Parathyroid adenoma (tissue), 2 donors: ENCODE measurements around the gene PRDM15.

ENCODE experiments used
- H2AFZ ChIP-seq: fragments of 300-600 bp; sonication (generic); one replicate; pipeline ENCODE4 v1.7.0; 2017; ENCODE audit warnings: antibody characterized with exemption, mild to moderate bottlenecking
- H3K27ac ChIP-seq: fragments of 300-600 bp; sonication (generic); one replicate; pipeline ENCODE4 v1.7.0; 2017
- H3K27me3 ChIP-seq: fragments of 300-600 bp; sonication (generic); one replicate; pipeline ENCODE4 v1.7.0; 2017; ENCODE audit warnings: low read length; ENCODE audit not compliant: control insufficient read depth, insufficient read depth
- H3K36me3 ChIP-seq: fragments of 300-600 bp; sonication (generic); one replicate; pipeline ENCODE4 v1.7.0; 2017; ENCODE audit warnings: low read length; ENCODE audit not compliant: control insufficient read depth, insufficient read depth
- H3K4me1 ChIP-seq: fragments of 300-600 bp; sonication (generic); one replicate; pipeline ENCODE4 v1.7.0; 2017; ENCODE audit warnings: control low read depth
- H3K4me2 ChIP-seq: fragments of 300-600 bp; sonication (generic); one replicate; pipeline ENCODE4 v1.7.0; 2017; ENCODE audit warnings: low read length
- H3K4me3 ChIP-seq: fragments of 300-600 bp; sonication (generic); one replicate; pipeline ENCODE4 v1.7.0; 2017; ENCODE audit warnings: low read depth, low read length
- H3K79me2 ChIP-seq: fragments of 300-600 bp; sonication (generic); one replicate; pipeline ENCODE4 v1.7.0; 2017; ENCODE audit warnings: control low read depth
- H3K9ac ChIP-seq: fragments of 300-600 bp; sonication (generic); one replicate; pipeline ENCODE4 v1.7.0; 2017; ENCODE audit warnings: mild to moderate bottlenecking
- H3K9me3 ChIP-seq: fragments of 300-600 bp; sonication (generic); one replicate; pipeline ENCODE4 v1.7.0; 2017; ENCODE audit warnings: low read length; ENCODE audit not compliant: control insufficient read depth
- CTCF ChIP-seq: fragments of 300-600 bp; sonication (generic); IDR thresholded peaks from one replicate; pipeline ENCODE4 v1.7.0; 2017; ENCODE audit warnings: antibody characterized with exemption, mild to moderate bottlenecking
- donor health status: primary hyperparathyroidism.

PRDM15 gene

GRCh38 chr21:41784456-41785102 is 94.6 kb downstream of the PRDM15 start:
- Histone ChIP-seq H3K27ac (no peak overlapping the region), H3K36me3 (no peaks in the 10 kb centered on the region), H3K27me3 (no peaks in the 10 kb centered on the region), H3K4me3 (peak overlapping the region; percentile 26), H3K9ac (no peak overlapping the region), H3K4me2 (peak overlapping the region; percentile 64), H2AFZ (no peak overlapping the region), H3K79me2 (no peaks in the 10 kb centered on the region), H3K4me1 (no peaks in the 10 kb centered on the region), H3K9me3 (no peaks in the 10 kb centered on the region)
- no peak for TF ChIP-seq CTCF

GRCh38 chr21:41783476-41784180 is 95.5 kb downstream of the PRDM15 start:
- H3K36me3 ChIP-seq, result no peaks in the 10 kb centered on the region
- H3K27ac ChIP-seq, result peak overlapping the region; percentile 59
- no peaks in the 10 kb centered on the region for H3K9me3 ChIP-seq
- no peaks in the 10 kb centered on the region for H3K79me2 ChIP-seq
- no peaks in the 10 kb centered on the region for H3K27me3 ChIP-seq
- peak overlapping the region; percentile 42 for H2AFZ ChIP-seq
- H3K4me1 ChIP-seq, result no peaks in the 10 kb centered on the region
- no peak for TF ChIP-seq CTCF
- H3K4me2 ChIP-seq, result peak overlapping the region; percentile 64
- peak overlapping the region; percentile 26 for H3K4me3 ChIP-seq
- H3K9ac ChIP-seq, result no peak overlapping the region

DNA sequence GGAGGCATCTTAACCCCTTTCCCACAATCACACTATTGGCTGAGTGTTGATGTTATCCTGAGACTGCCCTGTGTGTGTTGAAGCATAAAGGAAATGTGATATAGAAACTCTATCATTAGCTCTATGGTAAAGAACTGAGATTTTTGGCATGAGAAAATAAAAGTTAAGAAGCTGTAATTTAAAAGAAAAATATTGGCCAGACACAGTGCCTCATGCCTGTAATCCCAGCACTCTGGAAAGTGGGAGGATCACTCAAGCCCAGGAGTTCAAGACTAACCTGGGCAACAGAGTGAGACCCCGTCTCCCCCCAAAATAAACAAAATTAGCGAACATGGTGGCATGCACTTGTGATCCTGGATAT is 98.1 kb downstream of the PRDM15 start:
- H3K79me2 ChIP-seq, result no peaks in the 10 kb centered on the region
- no peak for TF ChIP-seq CTCF
- H3K4me3 ChIP-seq, result no peak overlapping the region
- no peaks in the 10 kb centered on the region for H3K36me3 ChIP-seq
- H3K27me3 ChIP-seq, result no peaks in the 10 kb centered on the region
- no peak overlapping the region for H3K9ac ChIP-seq
- no peaks in the 10 kb centered on the region for H3K4me1 ChIP-seq
- H2AFZ ChIP-seq, result no peak overlapping the region
- no peaks in the 10 kb centered on the region for H3K9me3 ChIP-seq
- H3K27ac ChIP-seq, result no peak overlapping the region
- H3K4me2 ChIP-seq, result no peak overlapping the region

GRCh38 chr21:41780337-41781049 is 98.7 kb downstream of the PRDM15 start:
- Histone ChIP-seq H2AFZ (no peak overlapping the region), H3K4me2 (no peak overlapping the region), H3K9ac (no peak overlapping the region), H3K36me3 (no peaks in the 10 kb centered on the region), H3K79me2 (no peaks in the 10 kb centered on the region), H3K4me1 (no peaks in the 10 kb centered on the region), H3K4me3 (no peak overlapping the region), H3K27ac (no peak overlapping the region), H3K27me3 (no peaks in the 10 kb centered on the region), H3K9me3 (no peaks in the 10 kb centered on the region)
- TF ChIP-seq CTCF, result no peak
